Right kidney (tissue), 1 donor: ENCODE results near the gene LIPA.
"Not testable (repeated sequence)": the region's sequence is repeated elsewhere in the genome, so short reads cannot be mapped to it uniquely, and the experiment has no call there.

Experiments used
- DNase-seq: peaks from one replicate; pipeline ENCODE4 v3.0.0-alpha.2; 2016

The LIPA gene

GRCh38 chr10:89273680-89274079, 22.1 kb upstream of the LIPA start:
- DNase-seq, result no peak

GRCh38 chr10:89271532-89271931, 20.0 kb upstream of the LIPA start:
- no peak for DNase-seq

- DNase-seq, result no peak
These were observed 18.5 kb upstream of the LIPA start for GRCh38 chr10:89270153-89270483.

- DNase-seq, result no peak
These were observed 18.0 kb upstream of the LIPA start for GRCh38 chr10:89269433-89270152.

GRCh38 chr10:89266721-89267453, 15.3 kb upstream of the LIPA start:
- no peak for DNase-seq

GRCh38 chr10:89263531-89263930, 12.0 kb upstream of the LIPA start:
- no peak for DNase-seq

GRCh38 chr10:89263091-89263490, 11.5 kb upstream of the LIPA start:
- no peak for DNase-seq

GRCh38 chr10:89262086-89263051, 10.8 kb upstream of the LIPA start:
- no peak for DNase-seq

- DNase-seq, result no peak
These were observed 7.3 kb upstream of the LIPA start for GRCh38 chr10:89258881-89259280.

GRCh38 chr10:89257581-89257980, 6.0 kb upstream of the LIPA start:
- DNase-seq, result no peak

GRCh38 chr10:89256962-89257361, 5.4 kb upstream of the LIPA start:
- no peak for DNase-seq

GRCh38 chr10:89256340-89256739, 4.8 kb upstream of the LIPA start:
- no peak for DNase-seq

GRCh38 chr10:89255793-89256192, 4.2 kb upstream of the LIPA start:
- no peak for DNase-seq

- not testable (repeated sequence) for DNase-seq
These were observed 3.6 kb upstream of the LIPA start for GRCh38 chr10:89255091-89255579.

GRCh38 chr10:89252225-89252585, 630 bp upstream of the LIPA start:
- DNase-seq, result no peak

- DNase-seq, result no peak
These were observed 638 bp downstream of the LIPA start for GRCh38 chr10:89250865-89251408.

GRCh38 chr10:89248990-89249389, 2.6 kb downstream of the LIPA start:
- no peak for DNase-seq

GRCh38 chr10:89247623-89248022, 4.0 kb downstream of the LIPA start:
- DNase-seq, result not testable (repeated sequence)

GRCh38 chr10:89245802-89246201, 5.8 kb downstream of the LIPA start:
- DNase-seq, result no peak

- DNase-seq, result no peak
These were observed 8.6 kb downstream of the LIPA start for GRCh38 chr10:89242840-89243568.

GRCh38 chr10:89242345-89242684, 9.3 kb downstream of the LIPA start:
- no peak for DNase-seq
